ENCODE results near the gene GRID2. TPM values are rescaled to one million over a fixed set of nuclear protein-coding genes. Genes with fewer than 3 reads are reported as not detected.

The GRID2 gene
- polyA plus RNA-seq, 1 donor from 2014 or later = 14.9 TPM

- H3K9me3 ChIP-seq (ENCODE audit: low read length) = no peaks in the 10 kb centered on the region
- H3K4me2 ChIP-seq (ENCODE audit: low read length) = no peak overlapping the region
- H2AFZ ChIP-seq (ENCODE audit: low read depth, low read length) = no peak overlapping the region
Observed at GRCh38 chr4:93018243-93018642, 714.5 kb downstream of the GRID2 start.

GRCh38 chr4:93018806-93019205 lies 715.0 kb downstream of the GRID2 start:
- no peaks in the 10 kb centered on the region for H3K9me3 ChIP-seq (ENCODE audit: low read length)
- no peaks in the 10 kb centered on the region for H3F3A ChIP-seq (ENCODE audit: insufficient read depth, low read length, poor library complexity, severe bottlenecking)
- no peaks in the 10 kb centered on the region for H3K36me3 ChIP-seq (ENCODE audit: insufficient read depth, low read length)
- no peaks in the 10 kb centered on the region for H4K20me1 ChIP-seq (ENCODE audit: insufficient read depth)
- TF ChIP-seq EP300 (conservative IDR thresholded peaks at IDR 0.05; ENCODE audit: poor library complexity, severe bottlenecking) (no peak), EZH2 (IDR thresholded peaks at IDR 0.05; ENCODE audit: borderline replicate concordance, insufficient read depth, low read length, poor library complexity, severe bottlenecking) (no peak), CTCF (IDR thresholded peaks at IDR 0.05; ENCODE audit: poor library complexity, severe bottlenecking) (no peak), MXI1 (conservative IDR thresholded peaks at IDR 0.05; ENCODE audit: poor library complexity, severe bottlenecking) (no peak)
- no peak overlapping the region for H3K4me2 ChIP-seq (ENCODE audit: low read length)
- no peak overlapping the region for H3K4me3 ChIP-seq (ENCODE audit: low read length)
- no peaks in the 10 kb centered on the region for H3K79me2 ChIP-seq (replicated peaks; ENCODE audit: insufficient read depth, low read length)
- H3K27me3 ChIP-seq (ENCODE audit: insufficient read depth, low read depth, low read length) = no peaks in the 10 kb centered on the region
- H3K9me2 ChIP-seq (ENCODE audit: insufficient read depth, low read length) = no peaks in the 10 kb centered on the region
- H2AFZ ChIP-seq (ENCODE audit: low read depth, low read length) = no peak overlapping the region
- no peak overlapping the region for H3K9ac ChIP-seq (ENCODE audit: low read length)
- no peak overlapping the region for H3K27ac ChIP-seq (ENCODE audit: low read length)

More at GRCh38 chr4:93018243-93018642, 714.5 kb downstream of the GRID2 start:
- Histone ChIP-seq H4K20me1 (ENCODE audit: insufficient read depth) (no peaks in the 10 kb centered on the region), H3F3A (ENCODE audit: insufficient read depth, low read length, poor library complexity, severe bottlenecking) (no peaks in the 10 kb centered on the region), H3K27me3 (ENCODE audit: insufficient read depth, low read depth, low read length) (no peaks in the 10 kb centered on the region), H3K36me3 (ENCODE audit: insufficient read depth, low read length) (no peaks in the 10 kb centered on the region), H3K9ac (ENCODE audit: low read length) (no peak overlapping the region), H3K79me2 (replicated peaks; ENCODE audit: insufficient read depth, low read length) (no peaks in the 10 kb centered on the region), H3K4me3 (ENCODE audit: low read length) (no peak overlapping the region), H3K27ac (ENCODE audit: low read length) (no peak overlapping the region), H3K9me2 (ENCODE audit: insufficient read depth, low read length) (no peaks in the 10 kb centered on the region)
- TF ChIP-seq SMC3 (conservative IDR thresholded peaks at IDR 0.05; ENCODE audit: poor library complexity) (no peak), RAD21 (conservative IDR thresholded peaks at IDR 0.05) (no peak), CTCF (IDR thresholded peaks at IDR 0.05; ENCODE audit: poor library complexity, severe bottlenecking) (no peak), REST (IDR thresholded peaks at IDR 0.05; ENCODE audit: borderline replicate concordance) (no peak), EZH2 (IDR thresholded peaks at IDR 0.05; ENCODE audit: borderline replicate concordance, insufficient read depth, low read length, poor library complexity, severe bottlenecking) (no peak), EP300 (conservative IDR thresholded peaks at IDR 0.05; ENCODE audit: poor library complexity, severe bottlenecking) (no peak), MXI1 (conservative IDR thresholded peaks at IDR 0.05; ENCODE audit: poor library complexity, severe bottlenecking) (no peak), POLR2AphosphoS5 (IDR thresholded peaks at IDR 0.05) (no peak), TAF1 (IDR thresholded peaks at IDR 0.05; ENCODE audit: low read depth) (no peak)

Data from neural cell (in vitro differentiated cells).